ENCODE results near the gene PARD3. TPM values are rescaled to one million over a fixed set of nuclear protein-coding genes. Genes with fewer than 3 reads are reported as not detected.

Gene PARD3
- polyA plus RNA-seq, 3 donors: 0.51 TPM; not detected in 2

DNA sequence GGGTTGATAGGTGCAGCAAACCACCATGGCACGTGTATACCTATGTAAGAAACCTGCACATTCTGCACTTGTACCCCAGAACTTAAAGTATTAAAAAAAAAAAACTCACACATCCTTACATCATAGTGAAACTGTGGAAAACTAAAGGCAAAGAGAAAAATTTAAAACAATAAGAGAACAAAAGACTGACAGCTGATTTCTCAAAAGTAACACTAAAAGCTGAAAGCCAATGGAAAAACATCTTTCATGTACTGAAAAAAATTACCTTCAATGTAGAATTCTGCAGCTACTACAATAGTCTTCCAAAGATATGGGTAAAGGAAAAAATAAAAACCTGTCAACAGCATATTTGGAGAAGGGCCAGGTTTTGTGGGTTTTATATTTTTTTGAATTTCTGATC lies 751.5 kb downstream of the PARD3 start:
- intact Hi-C loops (cut with micrococcal nuclease): no loop called here
- Mint-ChIP-seq H3K4me1 (no peaks in the 10 kb centered on the region), H3K36me3 (no peaks in the 10 kb centered on the region), H3K9me3 (peaks cover 20 to 47% (median 38%) of the 10 kb centered on the region in 7 donors), H3K4me3 (no peak overlapping the region), H3K27ac (no peak overlapping the region), H3K27me3 (ENCODE audit: low read depth in 3 of 3) (peaks cover 0 to 2% (median 0%) of the 10 kb centered on the region in 3 donors)
- H2AFZ ChIP-seq (ENCODE audit: insufficient read depth, low read depth, low read length, poor library complexity, severe bottlenecking): no peak overlapping the region
- peaks cover 32 to 35% of the 10 kb centered on the region in 2 donors for H3K9me3 ChIP-seq (replicated peaks in 1 of 2; ENCODE audit: control insufficient read depth in 1 of 2, insufficient read depth in 1 of 2, low read length in 2 of 2)
- H3K79me2 ChIP-seq (ENCODE audit: insufficient read depth, low read length): no peaks in the 10 kb centered on the region
- no peaks in the 10 kb centered on the region for H4K20me1 ChIP-seq (ENCODE audit: insufficient read depth, low read length)
- H3K9ac ChIP-seq (ENCODE audit: insufficient read depth, low read length, poor library complexity, severe bottlenecking): no peak overlapping the region
- no peak overlapping the region for H3K4me2 ChIP-seq (replicated peaks; ENCODE audit: extremely low read depth, low read length, poor library complexity, severe bottlenecking)
- no peaks in the 10 kb centered on the region for H3K4me1 ChIP-seq (ENCODE audit: control insufficient read depth in 1 of 2, insufficient read depth in 2 of 2, low read length in 2 of 2)
- no peak for TF ChIP-seq CTCF (IDR thresholded peaks at IDR 0.05)
- no peaks in the 10 kb centered on the region for H3K36me3 ChIP-seq (replicated peaks in 1 of 2; ENCODE audit: control insufficient read depth in 1 of 2, insufficient read depth in 2 of 2, low read length in 2 of 2)
- no peak overlapping the region for H3K27ac ChIP-seq (ENCODE audit: low read depth in 1 of 2, low read length in 2 of 2)
- no CpG with 5 or more reads among the region's 1 CpG for WGBS (ENCODE audit: insufficient coverage)
- no peaks in the 10 kb centered on the region for H3K27me3 ChIP-seq (ENCODE audit: control insufficient read depth in 2 of 2, insufficient read depth in 2 of 2, low read length in 2 of 2)
- no peak overlapping the region for H3K4me3 ChIP-seq (replicated peaks in 1 of 3; ENCODE audit: low read depth in 2 of 3, low read length in 3 of 3)
- no peak for DNase-seq

DNA sequence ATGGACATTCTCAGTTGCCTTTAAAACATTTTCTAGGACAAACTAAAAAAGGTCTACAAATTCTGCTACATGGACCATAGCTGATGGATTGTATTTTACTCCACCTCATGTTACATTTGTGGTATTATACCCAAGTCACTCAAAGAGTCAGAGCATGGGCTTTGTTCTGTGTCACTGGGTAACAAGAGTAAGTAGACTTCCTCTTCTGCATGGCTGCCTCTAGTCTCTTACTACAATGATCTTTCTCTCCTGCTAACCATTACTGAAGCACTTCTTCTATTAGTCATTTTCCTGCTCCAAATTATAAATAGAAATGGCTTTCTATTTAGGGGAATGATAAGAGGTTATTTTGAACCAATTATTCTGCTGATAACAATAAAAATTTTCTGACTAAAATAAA lies 753.3 kb downstream of the PARD3 start:
- intact Hi-C loops (cut with micrococcal nuclease): no loop called here
- no peak overlapping the region for H3K27ac Mint-ChIP-seq
- peaks cover 0 to 3% of the 10 kb centered on the region in 2 donors for H3K4me1 ChIP-seq (ENCODE audit: control insufficient read depth in 1 of 2, insufficient read depth in 2 of 2, low read length in 2 of 2)
- H3K4me3 ChIP-seq (replicated peaks in 1 of 3; ENCODE audit: low read depth in 2 of 3, low read length in 3 of 3): no peak overlapping the region
- H4K20me1 ChIP-seq (ENCODE audit: insufficient read depth, low read length): no peaks in the 10 kb centered on the region
- peaks cover 0 to 2% (median 0%) of the 10 kb centered on the region in 3 donors for H3K27me3 Mint-ChIP-seq (ENCODE audit: low read depth in 3 of 3)
- no peaks in the 10 kb centered on the region for H3K27me3 ChIP-seq (ENCODE audit: control insufficient read depth in 2 of 2, insufficient read depth in 2 of 2, low read length in 2 of 2)
- no peak overlapping the region for H3K27ac ChIP-seq (ENCODE audit: low read depth in 1 of 2, low read length in 2 of 2)
- no peak for TF ChIP-seq CTCF (IDR thresholded peaks at IDR 0.05)
- no peaks in the 10 kb centered on the region for H3K36me3 Mint-ChIP-seq
- H3K79me2 ChIP-seq (ENCODE audit: insufficient read depth, low read length): no peaks in the 10 kb centered on the region
- H3K9me3 ChIP-seq (replicated peaks in 1 of 2; ENCODE audit: control insufficient read depth in 1 of 2, insufficient read depth in 1 of 2, low read length in 2 of 2): peaks cover 22 to 24% of the 10 kb centered on the region in 2 donors
- no peak overlapping the region for H3K9ac ChIP-seq (ENCODE audit: insufficient read depth, low read length, poor library complexity, severe bottlenecking)
- no peak overlapping the region for H2AFZ ChIP-seq (ENCODE audit: insufficient read depth, low read depth, low read length, poor library complexity, severe bottlenecking)
- H3K9me3 Mint-ChIP-seq: peaks cover 15 to 38% (median 31%) of the 10 kb centered on the region in 7 donors
- H3K4me3 Mint-ChIP-seq: no peak overlapping the region
- no peak overlapping the region for H3K4me2 ChIP-seq (replicated peaks; ENCODE audit: extremely low read depth, low read length, poor library complexity, severe bottlenecking)
- no peak for DNase-seq
- H3K4me1 Mint-ChIP-seq: peaks cover 7% of the 10 kb centered on the region
- no peaks in the 10 kb centered on the region for H3K36me3 ChIP-seq (replicated peaks in 1 of 2; ENCODE audit: control insufficient read depth in 1 of 2, insufficient read depth in 2 of 2, low read length in 2 of 2)

Small RNA genes lying within 50 kb of the gene (small RNA-seq; reads per million reads assigned to genes)
- gene ELOBP4 (ENCODE audit: insufficient read length, low read depth) (not detected), gene RF00019 (ENCODE audit: insufficient read length, low read depth) (not detected), gene RPL37P18 (ENCODE audit: insufficient read length, low read depth) (not detected)

All from CD14-positive monocyte (primary cell).